ENCODE data around the gene SNAPC3.
"Not testable (repeated sequence)": the region's sequence is repeated elsewhere in the genome, so short reads cannot be mapped to it uniquely, and the experiment has no call there.

Gene SNAPC3

DNA sequence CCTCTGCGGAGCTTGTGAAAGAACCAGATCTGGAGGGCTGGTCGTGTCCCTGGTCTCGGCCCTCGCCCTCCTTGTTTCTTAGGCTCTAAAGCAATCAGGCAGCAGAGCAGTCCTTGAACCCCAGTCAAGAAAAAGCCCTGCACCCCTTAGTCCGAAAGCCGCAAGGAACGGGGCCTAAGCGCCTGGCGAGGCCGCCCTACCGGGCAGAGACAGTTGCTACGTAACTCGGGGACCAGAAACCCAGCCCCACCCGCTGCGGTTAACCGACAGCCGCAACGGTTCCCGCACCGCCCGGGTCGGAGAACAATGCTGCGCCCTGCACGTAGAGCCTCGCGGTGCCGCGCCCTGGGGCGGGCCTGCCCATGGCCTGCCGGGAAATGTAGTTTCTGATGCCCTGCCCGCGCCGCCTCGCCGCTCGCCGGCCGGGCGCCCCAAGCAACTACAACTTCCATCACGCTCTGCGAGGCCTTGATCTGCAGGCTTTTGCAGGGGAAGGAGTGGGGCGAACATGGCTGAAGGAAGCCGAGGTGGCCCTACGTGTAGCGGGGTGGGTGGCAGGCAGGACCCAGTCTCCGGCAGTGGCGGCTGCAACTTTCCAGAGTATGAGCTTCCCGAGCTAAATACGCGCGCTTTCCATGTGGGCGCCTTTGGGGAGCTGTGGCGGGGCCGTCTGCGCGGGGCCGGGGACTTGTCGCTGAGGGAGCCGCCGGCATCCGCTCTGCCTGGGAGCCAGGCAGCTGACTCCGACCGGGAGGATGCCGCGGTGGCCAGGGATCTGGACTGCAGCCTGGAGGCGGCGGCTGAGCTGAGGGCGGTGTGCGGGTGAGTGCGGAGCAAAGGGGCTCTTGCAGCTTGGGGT lies at the start of gene SNAPC3:
TSS of gene SNAPC3 (plus strand) at position 505 of the 859 bp plus-strand sequence. CDS start at position 509, 4 bp downstream.
- ChIA-PET CTCF (no interaction called here), POLR2A (interaction anchor here (0.8 to 1.8 kb wide), 4 partner anchors 8 to 130 kb away, joined by 3 to 6 read pairs (median 4); partner anchors contain the start of genes CCDC171, PSIP1 and TTC39B)
- TF ChIP-seq SUZ12 (IDR thresholded peaks at IDR 0.05): peak; percentile 73
- no peak for TF ChIP-seq FOXM1 (IDR thresholded peaks at IDR 0.05; ENCODE audit: borderline replicate concordance)
- peak; percentile 84 for DNase-seq (ENCODE audit: extremely low spot score)

GRCh38 chr9:15373881-15374280 lies 48.8 kb upstream of the SNAPC3 start:
- CTCF ChIA-PET: no interaction called here
- POLR2A ChIA-PET: no interaction called here
- no peak for TF ChIP-seq CTBP1 (IDR thresholded peaks at IDR 0.05; ENCODE audit: borderline replicate concordance)
- no peak for TF ChIP-seq FOXA1 (IDR thresholded peaks at IDR 0.05)
- TF ChIP-seq LEF1 (IDR thresholded peaks at IDR 0.05; ENCODE audit: borderline replicate concordance): no peak
- no peak for TF ChIP-seq SP1 (IDR thresholded peaks at IDR 0.05)
- DNase-seq (ENCODE audit: extremely low spot score): no peak

GRCh38 chr9:15374310-15374709 lies 48.4 kb upstream of the SNAPC3 start:
- no peak for DNase-seq (ENCODE audit: extremely low spot score)
- TF ChIP-seq SUZ12 (IDR thresholded peaks at IDR 0.05) (no peak), CTBP1 (IDR thresholded peaks at IDR 0.05; ENCODE audit: borderline replicate concordance) (no peak), ELF4 (IDR thresholded peaks at IDR 0.05) (no peak), ARNT (IDR thresholded peaks at IDR 0.05) (no peak), LEF1 (IDR thresholded peaks at IDR 0.05; ENCODE audit: borderline replicate concordance) (no peak), ZNF384 (IDR thresholded peaks at IDR 0.05) (no peak), TARDBP (IDR thresholded peaks at IDR 0.05) (no peak), NFRKB (IDR thresholded peaks at IDR 0.05) (no peak), SP1 (IDR thresholded peaks at IDR 0.05) (no peak)
- ChIA-PET POLR2A (no interaction called here), CTCF (no interaction called here)

GRCh38 chr9:15374825-15375224 lies 47.9 kb upstream of the SNAPC3 start:
- POLR2A ChIA-PET: no interaction called here
- TF ChIP-seq PKNOX1 (IDR thresholded peaks at IDR 0.05) (peak; percentile 69), L3MBTL2 (conservative IDR thresholded peaks at IDR 0.05) (no peak)
- DNase-seq (ENCODE audit: extremely low spot score): no peak
- CTCF ChIA-PET: no interaction called here

DNA sequence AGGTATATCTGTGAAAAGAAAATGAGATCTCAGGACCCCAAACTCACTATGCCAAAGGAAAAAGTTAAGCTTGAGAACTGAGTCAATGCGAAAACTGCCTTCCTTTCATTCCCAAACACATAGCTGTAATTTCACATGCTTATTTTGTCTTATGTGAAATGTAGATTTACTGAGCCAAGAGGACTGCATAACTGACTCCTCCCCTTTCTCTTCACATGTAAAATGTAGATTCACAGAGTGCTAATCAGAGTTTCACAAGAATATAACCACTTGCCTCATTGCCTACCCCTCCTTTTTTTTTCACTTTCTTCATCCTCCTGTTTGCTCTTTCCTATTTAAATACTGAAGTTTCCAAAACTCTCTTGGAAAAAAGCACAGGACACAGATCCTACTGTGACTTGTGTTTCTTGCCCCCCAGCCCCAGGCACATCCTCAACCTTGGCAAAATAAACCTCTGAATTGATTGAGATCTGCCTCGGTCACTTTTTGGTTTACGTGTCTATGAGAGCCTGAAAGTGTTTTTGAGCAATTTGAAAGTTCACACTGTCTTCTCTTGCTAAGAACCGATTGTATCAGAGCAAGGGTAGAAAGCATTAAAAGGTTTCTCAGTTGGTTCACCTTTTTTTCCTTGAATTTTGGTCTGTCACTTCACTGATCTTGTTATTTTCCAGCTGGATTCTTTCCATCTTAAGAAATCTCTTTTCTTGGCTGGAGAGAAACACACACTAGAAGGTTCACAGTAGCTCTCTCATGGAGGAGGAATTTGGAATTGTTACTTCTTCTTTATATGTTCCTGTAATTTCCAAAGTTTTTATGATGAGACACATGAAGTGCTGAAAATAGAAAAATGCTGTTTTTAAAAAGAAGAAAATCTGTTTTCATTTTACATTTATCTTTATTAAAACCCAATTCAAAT lies 44.8 kb upstream of the SNAPC3 start:
- ChIA-PET POLR2A (no interaction called here), CTCF (interaction anchor here (0.7 kb wide), 1 partner anchor 166 kb away, joined by 3 read pairs; no protein-coding TSS in a partner anchor)
- TF ChIP-seq FOXM1 (IDR thresholded peaks at IDR 0.05; ENCODE audit: borderline replicate concordance) (no peak), NFRKB (IDR thresholded peaks at IDR 0.05) (no peak), TARDBP (IDR thresholded peaks at IDR 0.05) (no peak), FOXA1 (IDR thresholded peaks at IDR 0.05) (no peak), SP1 (IDR thresholded peaks at IDR 0.05) (no peak), ELF4 (IDR thresholded peaks at IDR 0.05) (no peak), ARNT (IDR thresholded peaks at IDR 0.05) (no peak), HDGF (IDR thresholded peaks at IDR 0.05; ENCODE audit: borderline replicate concordance) (no peak), SUZ12 (IDR thresholded peaks at IDR 0.05) (no peak), L3MBTL2 (conservative IDR thresholded peaks at IDR 0.05) (no peak), ZNF384 (IDR thresholded peaks at IDR 0.05) (no peak), BHLHE40 (IDR thresholded peaks at IDR 0.05; ENCODE audit: borderline replicate concordance) (no peak), LEF1 (IDR thresholded peaks at IDR 0.05; ENCODE audit: borderline replicate concordance) (no peak), PKNOX1 (IDR thresholded peaks at IDR 0.05) (no peak), FOXK2 (IDR thresholded peaks at IDR 0.05) (no peak), CTBP1 (IDR thresholded peaks at IDR 0.05; ENCODE audit: borderline replicate concordance) (no peak)
- no peak for DNase-seq (ENCODE audit: extremely low spot score)

DNA sequence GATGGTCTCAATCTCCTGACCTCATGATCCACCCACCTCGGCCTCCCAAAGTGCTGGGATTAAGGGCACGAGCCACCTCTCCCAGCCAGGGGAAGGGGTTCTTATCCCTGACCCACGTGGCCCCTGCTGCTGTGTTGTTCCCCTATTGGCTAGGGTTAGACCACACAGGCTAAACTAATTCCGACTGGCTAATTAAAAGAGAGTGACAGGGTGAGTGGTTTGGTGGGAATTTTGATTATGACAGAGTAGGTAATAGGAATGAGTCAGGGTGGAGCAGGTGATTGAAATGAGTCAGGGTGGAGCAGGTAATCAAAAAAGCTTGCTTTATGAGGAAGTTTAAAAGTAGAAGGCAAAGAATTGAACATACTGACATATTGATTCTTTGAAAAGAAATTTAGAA lies 43.4 kb upstream of the SNAPC3 start:
- CTCF ChIA-PET; DNase-seq (ENCODE audit: extremely low spot score); POLR2A ChIA-PET: not testable (repeated sequence)

- CTCF ChIA-PET; DNase-seq (ENCODE audit: extremely low spot score); POLR2A ChIA-PET: not testable (repeated sequence)
These were observed 42.8 kb upstream of the SNAPC3 start for GRCh38 chr9:15379888-15380287.
